CD14-positive monocyte (primary cell): ENCODE results near the gene SBF2. TPM values are rescaled to one million over a fixed set of nuclear protein-coding genes. Genes with fewer than 3 reads are reported as not detected.
A peak's percentile ranks its signal among the peaks of the same experiment; 100 is the strongest.
"Not testable (repeated sequence)": the region's sequence is repeated elsewhere in the genome, so short reads cannot be mapped to it uniquely, and the experiment has no call there.

ENCODE experiments used
- DNase-seq, 3 donors: peaks; one replicate each; pipeline ENCODE4 v3.0.0-alpha.2; 2011 to 2022
- H2AFZ ChIP-seq: 2 replicates; pipeline ENCODE4 v1.6.0; 2012; ENCODE audit warnings: mild to moderate bottlenecking, low read depth, low read length, inconsistent platforms; ENCODE audit not compliant: insufficient read depth, poor library complexity, severe bottlenecking
- H3K27ac ChIP-seq, 2 donors: 1 replicate in 1 of 2; 2 replicates in 1 of 2; pipeline ENCODE4 v1.5.1; 2012 to 2013; ENCODE audit warnings: low read length in 2 of 2, control low read depth in 1 of 2, inconsistent platforms in 1 of 2, low read depth in 1 of 2, mild to moderate bottlenecking in 1 of 2
- H3K27me3 ChIP-seq, 2 donors: one replicate each; pipeline versions ENCODE4 v1.6.0 to v1.6.1; 2011 to 2013; ENCODE audit warnings: low read length in 2 of 2; ENCODE audit not compliant: control insufficient read depth in 2 of 2, insufficient read depth in 2 of 2
- H3K36me3 ChIP-seq, 2 donors: replicated peaks in 1 of 2; 1 replicate in 1 of 2; 2 replicates in 1 of 2; pipeline versions ENCODE4 v1.5.1 to v1.6.1; 2012 to 2013; ENCODE audit warnings: low read length in 2 of 2, control low read depth in 1 of 2, inconsistent platforms in 1 of 2, mild to moderate bottlenecking in 1 of 2; ENCODE audit not compliant: insufficient read depth in 2 of 2, control insufficient read depth in 1 of 2
- H3K4me1 ChIP-seq, 2 donors: 1 replicate in 1 of 2; 2 replicates in 1 of 2; pipeline versions ENCODE4 v1.5.1 to v1.6.1; 2012 to 2013; ENCODE audit warnings: low read length in 2 of 2, control low read depth in 1 of 2, inconsistent platforms in 1 of 2, mild to moderate bottlenecking in 1 of 2, moderate library complexity in 1 of 2; ENCODE audit not compliant: insufficient read depth in 2 of 2, control insufficient read depth in 1 of 2
- H3K4me2 ChIP-seq: replicated peaks from 2 replicates; pipeline ENCODE3; 2012; ENCODE audit warnings: low read length, moderate library complexity, mild to moderate bottlenecking; ENCODE audit not compliant: poor library complexity, severe bottlenecking; ENCODE audit errors: extremely low read depth
- H3K4me3 ChIP-seq, 3 experiments: fragments of 200-600 bp in 1 of 3; sonication (generic) in 1 of 3; replicated peaks in 1 of 3; 1 replicate in 2 of 3; 2 replicates in 1 of 3; pipeline ENCODE4 v1.5.1; 2011 to 2013; ENCODE audit warnings: low read length in 3 of 3, mild to moderate bottlenecking in 3 of 3, control low read depth in 2 of 3, low read depth in 2 of 3, inconsistent platforms in 1 of 3, moderate library complexity in 1 of 3
- H3K79me2 ChIP-seq: 2 replicates; pipeline ENCODE4 v1.6.0; 2012; ENCODE audit warnings: mild to moderate bottlenecking, control low read depth, inconsistent platforms, low read length, moderate library complexity; ENCODE audit not compliant: insufficient read depth
- H3K9ac ChIP-seq: 2 replicates; pipeline ENCODE4 v1.6.0; 2017; ENCODE audit warnings: low read length, mild to moderate bottlenecking; ENCODE audit not compliant: insufficient read depth, poor library complexity, severe bottlenecking
- H3K9me3 ChIP-seq, 2 donors: replicated peaks in 1 of 2; 1 replicate in 1 of 2; 2 replicates in 1 of 2; pipeline versions ENCODE4 v1.5.1 to v1.6.1; 2012 to 2013; ENCODE audit warnings: low read length in 2 of 2, control low read depth in 1 of 2; ENCODE audit not compliant: control insufficient read depth in 1 of 2, insufficient read depth in 1 of 2
- H4K20me1 ChIP-seq: 2 replicates; pipeline ENCODE4 v1.6.0; 2012; ENCODE audit warnings: mild to moderate bottlenecking, low read length, control low read depth, moderate library complexity; ENCODE audit not compliant: insufficient read depth
- H3K27ac Mint-ChIP-seq, 7 donors: one replicate each; pipeline ENCODE4 v1.8.0; 2020; ENCODE audit warnings: mild to moderate bottlenecking in 7 of 7, mixed read lengths in 7 of 7, moderate library complexity in 6 of 7, inconsistent platforms in 2 of 7
- H3K27me3 Mint-ChIP-seq, 3 donors: one replicate each; pipeline ENCODE4 v1.8.0; 2021 to 2022; ENCODE audit warnings: low read depth in 3 of 3, mild to moderate bottlenecking in 3 of 3, mixed read lengths in 3 of 3, moderate library complexity in 3 of 3, inconsistent platforms in 1 of 3
- H3K36me3 Mint-ChIP-seq, 2 donors: one replicate each; pipeline ENCODE4 v1.8.0; 2020; ENCODE audit warnings: mixed read lengths in 2 of 2, inconsistent platforms in 1 of 2, mild to moderate bottlenecking in 1 of 2
- H3K4me1 Mint-ChIP-seq: one replicate; pipeline ENCODE4 v1.8.0; 2020; ENCODE audit warnings: mild to moderate bottlenecking, mixed read lengths
- H3K4me3 Mint-ChIP-seq, 2 donors: one replicate each; pipeline ENCODE4 v1.8.0; 2020; ENCODE audit warnings: mild to moderate bottlenecking in 2 of 2, mixed read lengths in 2 of 2, moderate library complexity in 1 of 2
- H3K9me3 Mint-ChIP-seq, 7 donors: one replicate each; pipeline ENCODE4 v1.8.0; 2020 to 2022; ENCODE audit warnings: mixed read lengths in 7 of 7, mild to moderate bottlenecking in 6 of 7, moderate library complexity in 6 of 7, inconsistent platforms in 2 of 7
- CTCF ChIP-seq: fragments of 200-600 bp; IDR thresholded peaks from one replicate; pipeline ENCODE4 v1.8.0; 2022; ENCODE audit warnings: antibody characterized with exemption, mild to moderate bottlenecking
- WGBS: methylation state at CpG from one replicate; pipeline ENCODE4 v1.1.5; 2013; ENCODE audit warnings: missing lambda C conversion rate; ENCODE audit not compliant: insufficient coverage; 5-methylcytosine and 5-hydroxymethylcytosine counted together
- intact Hi-C, 2 donors: fragments of 100-400 bp; cut with micrococcal nuclease; formaldehyde crosslinking; loops; one replicate each; pipeline versions ENCODE4 v1.15.0 to v1.15.1; 2023
- polyA plus RNA-seq, 3 donors: library from polyadenylated mRNA; depleted of rRNA in 1 of 3; unstranded in 2 of 3; stranded (reverse) in 1 of 3; fragments of 300-500 nt in 2 of 3; fragments of >200 nt in 1 of 3; fragmentation: Illumina TruSeq in 2 of 3; gene quantifications; 1 replicate in 2 of 3; 2 replicates in 1 of 3; pipeline ENCODE4 v1.2.3, GENCODE V29; 2012 to 2021

Gene SBF2
- polyA plus RNA-seq, 3 donors = 8.9 to 30.7 (median 16.4) TPM

GRCh38 chr11:10267821-10268220 lies 26.2 kb downstream of the SBF2 start:
- Histone ChIP-seq H3K9ac (no peak overlapping the region), H3K4me2 (no peak overlapping the region), H3K27me3 (no peaks in the 10 kb centered on the region), H3K4me1 (no peaks in the 10 kb centered on the region), H4K20me1 (peaks cover 81% of the 10 kb centered on the region), H3K79me2 (peaks cover 16% of the 10 kb centered on the region), H3K27ac (no peak overlapping the region), H3K36me3 (peaks cover 0 to 7% of the 10 kb centered on the region in 2 donors), H3K9me3 (no peaks in the 10 kb centered on the region), H2AFZ (no peak overlapping the region), H3K4me3 (no peak overlapping the region)
- H3K36me3 Mint-ChIP-seq = peaks cover 14 to 18% of the 10 kb centered on the region in 2 donors
- no peak overlapping the region for H3K4me3 Mint-ChIP-seq
- H3K27me3 Mint-ChIP-seq = no peaks in the 10 kb centered on the region
- DNase-seq = no peak
- peaks cover 0 to 3% (median 0%) of the 10 kb centered on the region in 7 donors for H3K9me3 Mint-ChIP-seq
- intact Hi-C loops = no loop called here
- peak overlapping the region in 1 of 7 donors; percentile 23 for H3K27ac Mint-ChIP-seq
- H3K4me1 Mint-ChIP-seq = peaks cover 4% of the 10 kb centered on the region
- WGBS = no CpG with 5 or more reads among the region's 3 CpGs
- TF ChIP-seq CTCF = no peak

DNA sequence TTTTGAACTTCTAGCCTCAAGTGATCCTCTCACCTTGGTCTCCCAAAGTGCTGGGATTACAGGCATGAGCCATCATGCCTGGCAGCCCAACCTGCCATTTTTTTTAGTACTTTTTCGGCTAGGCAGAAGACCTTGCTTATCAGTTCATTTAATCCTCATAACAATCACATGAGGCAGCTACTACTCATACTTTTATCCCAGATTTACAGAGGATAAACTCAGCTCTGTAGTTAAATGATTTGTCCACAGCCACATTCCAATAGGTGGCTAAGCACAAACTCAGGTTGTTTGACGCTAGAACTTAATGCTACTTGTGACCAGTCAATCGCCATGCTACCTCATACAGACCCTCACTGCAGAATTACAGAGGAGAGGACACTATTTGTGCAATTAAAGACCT lies 28.1 kb downstream of the SBF2 start:
- no peak overlapping the region for H3K4me2 ChIP-seq
- DNase-seq = no peak
- peaks cover 21% of the 10 kb centered on the region for H3K79me2 ChIP-seq
- H4K20me1 ChIP-seq = peaks cover 93% of the 10 kb centered on the region
- H3K9me3 Mint-ChIP-seq = peaks cover 0 to 3% (median 0%) of the 10 kb centered on the region in 7 donors
- no peak overlapping the region for H3K27ac Mint-ChIP-seq
- H3K4me3 ChIP-seq = no peak overlapping the region
- no peaks in the 10 kb centered on the region for H3K27me3 Mint-ChIP-seq
- H3K4me3 Mint-ChIP-seq = no peak overlapping the region
- H3K9ac ChIP-seq = no peak overlapping the region
- no peaks in the 10 kb centered on the region for H3K27me3 ChIP-seq
- H3K4me1 Mint-ChIP-seq = peaks cover 7% of the 10 kb centered on the region
- H3K27ac ChIP-seq = no peak overlapping the region
- H2AFZ ChIP-seq = no peak overlapping the region
- no peaks in the 10 kb centered on the region for H3K4me1 ChIP-seq
- intact Hi-C loops = no loop called here
- H3K36me3 Mint-ChIP-seq = peaks cover 14 to 18% of the 10 kb centered on the region in 2 donors
- TF ChIP-seq CTCF = no peak
- WGBS = no CpG with 5 or more reads among the region's 3 CpGs
- peaks cover 0 to 7% of the 10 kb centered on the region in 2 donors for H3K36me3 ChIP-seq
- H3K9me3 ChIP-seq = no peaks in the 10 kb centered on the region

DNA sequence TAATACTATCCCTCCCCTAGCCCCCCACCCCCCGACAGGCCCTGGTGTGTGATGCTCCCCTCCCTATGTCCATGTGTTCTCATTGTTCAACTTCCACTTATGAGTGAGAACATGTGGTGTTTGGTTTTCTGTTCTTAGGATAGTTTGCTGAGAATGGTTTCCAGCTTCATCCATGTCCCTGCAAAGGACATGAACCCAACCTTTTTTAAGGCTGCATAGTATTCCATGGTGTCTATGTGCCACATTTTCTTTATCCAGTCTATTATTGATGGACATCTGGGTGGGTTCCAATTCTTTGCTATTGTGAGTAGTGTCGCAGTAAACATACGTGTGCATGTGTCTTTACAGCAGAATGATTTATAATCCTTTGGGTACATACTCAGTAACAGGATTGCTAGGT lies 29.3 kb downstream of the SBF2 start:
- intact Hi-C loops, H3K4me3 Mint-ChIP-seq, H3K4me1 ChIP-seq, H3K27me3 Mint-ChIP-seq, H3K27me3 ChIP-seq, H3K36me3 ChIP-seq, DNase-seq, H3K9me3 ChIP-seq, H3K9ac ChIP-seq, H3K27ac Mint-ChIP-seq, H3K4me3 ChIP-seq, H3K27ac ChIP-seq, H3K4me1 Mint-ChIP-seq, H2AFZ ChIP-seq, H3K4me2 ChIP-seq, H3K9me3 Mint-ChIP-seq: not testable (repeated sequence)
- Histone ChIP-seq H3K79me2 (peaks cover 22% of the 10 kb centered on the region), H4K20me1 (peaks cover 93% of the 10 kb centered on the region)
- H3K36me3 Mint-ChIP-seq = peaks cover 14 to 15% of the 10 kb centered on the region in 2 donors
- no CpG with 5 or more reads among the region's 3 CpGs for WGBS
